GM21529 (cell line): ENCODE data around the gene OPA3.

ENCODE experiments used
- ATAC-seq: cut with Tn5 transposase; IDR thresholded peaks from one replicate; pipeline ENCODE4 v1.9.1; 2021; ENCODE audit not compliant: unreplicated experiment

The OPA3 gene

GRCh38 chr19:45598267-45599001, 13.8 kb upstream of the OPA3 start:
- ATAC-seq = no peak

- ATAC-seq = no peak
These were observed 13.0 kb upstream of the OPA3 start for GRCh38 chr19:45597425-45598111.

GRCh38 chr19:45595814-45596213, 11.2 kb upstream of the OPA3 start:
- no peak for ATAC-seq

- no peak for ATAC-seq
These were observed 8.9 kb upstream of the OPA3 start for GRCh38 chr19:45593520-45593919.

GRCh38 chr19:45592366-45592765, 7.8 kb upstream of the OPA3 start:
- no peak for ATAC-seq

- ATAC-seq = no peak
These were observed 7.0 kb upstream of the OPA3 start for GRCh38 chr19:45591638-45592005.

- no peak for ATAC-seq
These were observed 6.5 kb upstream of the OPA3 start for GRCh38 chr19:45591004-45591637.

- no peak for ATAC-seq
These were observed 5.8 kb upstream of the OPA3 start for GRCh38 chr19:45590300-45591003.

- ATAC-seq = no peak
These were observed 5.2 kb upstream of the OPA3 start for GRCh38 chr19:45589768-45590167.

GRCh38 chr19:45587873-45588272, 3.3 kb upstream of the OPA3 start:
- ATAC-seq = no peak

GRCh38 chr19:45585158-45585577, 566 bp upstream of the OPA3 start:
- no peak for ATAC-seq

GRCh38 chr19:45581576-45581975, 3.0 kb downstream of the OPA3 start:
- ATAC-seq = no peak

GRCh38 chr19:45578861-45579260, 5.7 kb downstream of the OPA3 start:
- no peak for ATAC-seq

- no peak for ATAC-seq
These were observed 7.3 kb downstream of the OPA3 start for GRCh38 chr19:45577111-45577905.

- no peak for ATAC-seq
These were observed 7.9 kb downstream of the OPA3 start for GRCh38 chr19:45576682-45577081.

GRCh38 chr19:45575216-45575615, 9.4 kb downstream of the OPA3 start:
- ATAC-seq = no peak

- ATAC-seq = no peak
These were observed 10.1 kb downstream of the OPA3 start for GRCh38 chr19:45574526-45574925.

- ATAC-seq = no peak
These were observed 13.0 kb downstream of the OPA3 start for GRCh38 chr19:45571457-45572220.

- ATAC-seq = no peak
These were observed 14.8 kb downstream of the OPA3 start for GRCh38 chr19:45569619-45570421.
